ENCODE results near the gene TMEM140.

Gene TMEM140

GRCh38 chr7:135156290-135156689, 8.4 kb downstream of the TMEM140 start:
- no peak overlapping the region for H3K4me3 ChIP-seq
- H3K27ac ChIP-seq, result no peak overlapping the region

- peak overlapping the region in 9 of 21 experiments; percentile 3 to 79 (median 33) for H3K27ac ChIP-seq
- H3K4me3 ChIP-seq, result no peak overlapping the region
Observed at GRCh38 chr7:135158141-135158655, 10.3 kb downstream of the TMEM140 start.

- peak overlapping the region in 8 of 21 experiments; percentile 16 to 79 (median 48) for H3K27ac ChIP-seq
- H3K4me3 ChIP-seq, result no peak overlapping the region
Observed at GRCh38 chr7:135158874-135159273, 11.0 kb downstream of the TMEM140 start.

GRCh38 chr7:135159359-135160085, 11.7 kb downstream of the TMEM140 start:
- Histone ChIP-seq H3K27ac (peak overlapping the region in 11 of 21 experiments; percentile 18 to 79 (median 47)), H3K4me3 (no peak overlapping the region)

- H3K27ac ChIP-seq, result peak overlapping the region in 15 of 21 experiments; percentile 19 to 79 (median 43)
- H3K4me3 ChIP-seq, result no peak overlapping the region
Observed at GRCh38 chr7:135160098-135160857, 12.4 kb downstream of the TMEM140 start.

- Histone ChIP-seq H3K27ac (peak overlapping the region in 16 of 21 experiments; percentile 11 to 79 (median 42)), H3K4me3 (no peak overlapping the region)
Observed at GRCh38 chr7:135160858-135161653, 13.2 kb downstream of the TMEM140 start.

GRCh38 chr7:135161669-135162068, 13.8 kb downstream of the TMEM140 start:
- Histone ChIP-seq H3K27ac (peak overlapping the region in 13 of 21 experiments; percentile 7 to 78 (median 43)), H3K4me3 (no peak overlapping the region)

GRCh38 chr7:135162382-135163001, 14.6 kb downstream of the TMEM140 start:
- no peak overlapping the region for H3K4me3 ChIP-seq
- H3K27ac ChIP-seq, result peak overlapping the region in 5 of 21 experiments; percentile 7 to 72 (median 24)

GRCh38 chr7:135164357-135165061, 16.6 kb downstream of the TMEM140 start:
- Histone ChIP-seq H3K4me3 (no peak overlapping the region), H3K27ac (peak overlapping the region in 7 of 21 experiments; percentile 13 to 60 (median 25))

GRCh38 chr7:135165862-135166261, 18.0 kb downstream of the TMEM140 start:
- Histone ChIP-seq H3K4me3 (no peak overlapping the region), H3K27ac (peak overlapping the region in 7 of 21 experiments; percentile 9 to 63 (median 55))

- Histone ChIP-seq H3K4me3 (no peak overlapping the region), H3K27ac (peak overlapping the region in 11 of 21 experiments; percentile 9 to 70 (median 54))
Observed at GRCh38 chr7:135166338-135166990, 18.6 kb downstream of the TMEM140 start.

- H3K27ac ChIP-seq, result peak overlapping the region in 10 of 21 experiments; percentile 13 to 99 (median 36)
- H3K4me3 ChIP-seq, result no peak overlapping the region
Observed at GRCh38 chr7:135167365-135167917, 19.6 kb downstream of the TMEM140 start.

GRCh38 chr7:135168001-135168400, 20.1 kb downstream of the TMEM140 start:
- H3K4me3 ChIP-seq, result no peak overlapping the region
- peak overlapping the region in 11 of 21 experiments; percentile 2 to 99 (median 95) for H3K27ac ChIP-seq

GRCh38 chr7:135168489-135169140, 20.7 kb downstream of the TMEM140 start:
- H3K27ac ChIP-seq, result peak overlapping the region in 15 of 21 experiments; percentile 2 to 99 (median 97)
- H3K4me3 ChIP-seq, result no peak overlapping the region

- H3K4me3 ChIP-seq, result peak overlapping the region; percentile 56 to 82 (median 60)
- H3K27ac ChIP-seq, result peak overlapping the region; percentile 85 to 99 (median 97)
Observed at GRCh38 chr7:135169141-135169963, 21.5 kb downstream of the TMEM140 start.

- Histone ChIP-seq H3K4me3 (peak overlapping the region; percentile 56 to 82 (median 60)), H3K27ac (peak overlapping the region; percentile 85 to 99 (median 97))
Observed at GRCh38 chr7:135169964-135170273, 22.0 kb downstream of the TMEM140 start.
